Measurements from ENCODE around the gene PPIH.
A peak's percentile ranks its signal among the peaks of the same experiment; 100 is the strongest.
"Not testable (repeated sequence)": the region's sequence is repeated elsewhere in the genome, so short reads cannot be mapped to it uniquely, and the experiment has no call there.

The PPIH gene

GRCh38 chr1:42657981-42658876, at the start of gene PPIH:
Gene PPIH (plus strand): TSS chr1:42658423. CDS start chr1:42658447, 24 bp downstream.
- DNase-seq (ENCODE audit: low spot score) = peak; percentile 99
- peak; percentile 82 for FAIRE-seq

DNA sequence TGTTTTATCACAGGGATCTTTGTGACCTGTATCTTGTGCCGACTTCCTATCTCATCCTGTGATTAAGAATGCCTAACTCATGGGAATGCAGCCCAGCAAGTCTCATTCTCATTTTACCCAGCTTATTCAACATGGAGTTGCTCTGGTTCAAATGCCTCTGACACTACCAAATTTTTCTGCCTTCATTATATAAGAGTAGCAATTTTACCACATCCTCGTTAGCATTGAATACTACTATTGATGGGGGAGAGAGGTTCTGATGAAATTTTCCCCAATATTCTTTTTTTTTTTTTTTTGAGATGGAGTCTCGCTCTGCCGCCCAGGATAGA, 44.5 kb upstream of the PPIH start:
- DNase-seq (ENCODE audit: low spot score) (no peak), FAIRE-seq (no peak)

DNA sequence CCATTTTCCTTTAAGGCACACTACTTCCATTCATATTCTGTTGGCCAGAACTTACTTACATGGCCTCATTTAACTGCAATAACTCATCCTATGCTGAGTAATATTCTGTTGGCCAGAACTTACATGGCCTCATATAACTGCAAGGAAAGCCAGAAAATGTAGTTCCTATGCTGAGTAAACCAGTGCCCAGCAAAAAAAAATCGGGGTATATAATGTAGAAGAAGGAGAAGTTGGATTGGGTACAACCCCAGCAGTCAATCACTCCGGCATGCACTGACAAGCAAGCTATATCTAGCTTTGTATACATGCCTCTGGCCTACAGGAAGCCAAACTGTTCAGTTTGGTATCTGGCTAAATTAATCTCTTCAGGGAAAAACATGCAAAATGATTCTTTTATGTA, 39.4 kb upstream of the PPIH start:
- no peak for DNase-seq (ENCODE audit: low spot score)
- FAIRE-seq = peak; percentile 27

DNA sequence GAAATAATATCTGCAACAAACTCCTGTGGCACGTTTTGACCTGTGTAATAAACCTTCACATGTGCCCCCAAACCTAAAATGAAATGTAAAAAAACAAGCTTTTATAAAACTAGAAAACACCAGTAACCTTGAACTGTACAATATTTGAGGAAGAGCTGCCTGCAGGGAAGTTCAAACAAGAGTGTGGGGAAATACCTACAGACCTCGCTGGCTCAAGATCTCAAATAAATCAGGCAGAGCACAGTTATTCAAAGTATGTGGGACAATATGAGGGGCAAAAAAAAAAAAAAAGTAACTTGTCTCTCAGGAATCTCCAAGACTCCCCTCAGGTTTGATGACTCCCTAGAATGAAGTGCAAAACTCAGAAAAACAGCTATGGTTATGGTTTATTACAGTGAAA, 37.9 kb upstream of the PPIH start:
- DNase-seq (ENCODE audit: low spot score) (no peak), FAIRE-seq (no peak)

DNA sequence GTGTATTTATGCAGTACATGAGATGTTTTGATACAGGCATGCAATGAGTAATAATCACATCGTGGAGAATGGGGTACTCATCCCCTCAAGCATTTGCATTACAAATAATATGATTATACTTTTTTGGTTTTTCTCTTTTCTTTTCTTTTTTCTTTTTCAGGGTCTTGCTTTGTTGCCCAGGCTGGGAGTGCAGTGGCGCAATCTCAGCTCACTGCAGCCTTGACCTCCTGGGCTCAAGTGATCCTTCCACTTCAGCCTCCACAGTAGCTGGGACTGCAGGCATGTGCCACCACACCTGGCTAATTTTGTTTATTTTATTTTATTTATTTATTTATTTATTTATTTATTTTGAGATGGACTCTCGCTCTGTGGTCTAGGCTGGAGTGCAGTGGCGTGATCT, 37.0 kb upstream of the PPIH start:
- FAIRE-seq; DNase-seq (ENCODE audit: low spot score): not testable (repeated sequence)

DNA sequence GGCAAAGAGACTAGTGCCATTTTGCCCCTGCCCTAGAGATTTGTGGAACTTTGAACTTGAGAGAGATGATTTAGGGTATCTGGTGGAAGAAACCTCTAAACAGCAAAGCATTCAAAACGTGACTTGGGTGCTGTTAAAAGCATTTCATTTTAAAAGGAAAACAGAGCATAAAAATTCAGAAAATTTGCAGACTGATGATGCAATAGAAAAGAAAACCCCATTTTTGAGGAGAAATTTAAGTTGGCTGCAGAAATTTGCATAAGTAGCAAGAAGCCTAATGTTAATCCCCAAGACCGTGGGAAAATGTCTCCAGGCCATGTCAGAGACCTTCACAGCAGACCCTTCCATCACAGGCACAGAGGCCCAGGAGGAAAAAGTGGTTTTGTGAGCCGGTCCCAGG, 31.0 kb upstream of the PPIH start:
- not testable (repeated sequence) for FAIRE-seq; DNase-seq (ENCODE audit: low spot score)

GRCh38 chr1:42639116-42639515, 19.1 kb upstream of the PPIH start:
- DNase-seq (ENCODE audit: low spot score) = no peak
- no peak for FAIRE-seq

GRCh38 chr1:42646056-42646455, 12.2 kb upstream of the PPIH start:
- FAIRE-seq (no peak), DNase-seq (ENCODE audit: low spot score) (no peak)

GRCh38 chr1:42657201-42657600, 1.0 kb upstream of the PPIH start:
- FAIRE-seq (no peak), DNase-seq (ENCODE audit: low spot score) (no peak)

DNA sequence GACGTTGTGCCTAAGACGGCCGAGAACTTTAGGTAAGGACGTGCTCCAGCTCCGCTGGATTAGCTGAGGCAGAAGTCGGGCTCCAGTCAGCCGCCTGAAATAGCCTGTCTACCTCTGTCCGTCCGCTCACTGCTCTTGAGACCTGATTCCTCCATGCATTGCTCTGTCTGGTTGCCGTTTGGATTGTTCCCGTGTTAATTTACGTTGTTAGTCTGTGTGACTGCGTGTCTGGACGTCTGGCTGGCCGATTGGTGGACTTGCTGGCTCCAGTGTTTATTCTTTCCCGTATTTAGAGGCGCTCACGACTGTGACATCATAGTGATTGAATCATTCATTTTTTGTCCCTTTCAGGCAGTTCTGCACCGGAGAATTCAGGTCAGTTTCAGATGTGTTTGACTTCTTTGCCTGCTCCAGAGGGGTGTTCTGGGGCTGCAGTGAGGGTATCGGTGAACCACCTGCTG, 684 bp downstream of the PPIH start:
- FAIRE-seq (no peak), DNase-seq (ENCODE audit: low spot score) (no peak)

DNA sequence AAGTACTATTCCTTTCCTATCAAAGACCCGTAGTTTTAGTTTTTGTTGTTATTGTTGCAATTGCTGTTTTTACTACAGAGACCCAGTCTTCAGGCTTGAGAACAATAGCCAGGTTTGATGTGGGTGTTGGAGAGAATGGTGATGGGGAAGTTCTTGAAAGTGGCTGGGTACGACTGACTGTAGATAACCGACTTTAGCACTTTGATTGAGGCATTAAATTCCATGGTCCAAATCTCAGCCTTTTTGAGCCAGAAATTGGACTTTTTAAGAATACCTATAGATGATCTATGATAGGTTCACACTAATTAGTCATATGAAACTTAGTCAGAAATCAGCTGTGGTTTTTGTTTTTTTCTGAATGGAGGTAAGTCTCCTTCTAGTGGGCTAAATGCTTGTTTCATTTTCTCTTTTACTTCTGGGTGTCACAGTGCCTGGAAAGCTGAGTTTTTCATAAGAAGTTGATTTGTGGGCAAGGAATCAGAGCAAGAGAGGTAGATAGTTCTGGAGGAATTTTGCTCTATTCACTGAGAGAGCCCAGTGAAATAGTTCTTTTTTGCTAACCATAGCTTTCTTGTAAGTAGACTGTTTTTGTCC, 2.8 kb downstream of the PPIH start:
- FAIRE-seq = no peak
- no peak for DNase-seq (ENCODE audit: low spot score)

DNA sequence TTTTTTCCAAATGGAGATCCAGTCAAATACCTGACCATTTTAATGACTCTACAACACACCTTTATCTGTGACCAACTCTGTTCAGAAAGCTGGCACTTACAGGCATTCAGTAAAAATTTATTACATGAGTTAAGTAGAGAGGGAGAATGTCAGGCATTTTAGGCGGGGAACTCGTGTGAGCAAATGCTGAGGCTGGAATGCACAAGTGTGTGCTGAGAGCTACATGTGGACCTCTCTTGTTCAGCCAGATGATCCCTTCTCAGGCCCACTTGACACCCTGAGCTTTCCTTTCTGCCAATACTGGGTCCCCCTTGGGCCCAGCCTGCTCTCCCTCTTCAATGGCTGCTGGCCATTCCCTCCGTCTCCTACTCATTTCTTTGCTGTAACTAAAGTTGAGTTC, 11.7 kb downstream of the PPIH start:
- DNase-seq (ENCODE audit: low spot score) = no peak
- no peak for FAIRE-seq

GRCh38 chr1:42670425-42670824, 12.2 kb downstream of the PPIH start:
- no peak for FAIRE-seq
- DNase-seq (ENCODE audit: low spot score) = no peak

DNA sequence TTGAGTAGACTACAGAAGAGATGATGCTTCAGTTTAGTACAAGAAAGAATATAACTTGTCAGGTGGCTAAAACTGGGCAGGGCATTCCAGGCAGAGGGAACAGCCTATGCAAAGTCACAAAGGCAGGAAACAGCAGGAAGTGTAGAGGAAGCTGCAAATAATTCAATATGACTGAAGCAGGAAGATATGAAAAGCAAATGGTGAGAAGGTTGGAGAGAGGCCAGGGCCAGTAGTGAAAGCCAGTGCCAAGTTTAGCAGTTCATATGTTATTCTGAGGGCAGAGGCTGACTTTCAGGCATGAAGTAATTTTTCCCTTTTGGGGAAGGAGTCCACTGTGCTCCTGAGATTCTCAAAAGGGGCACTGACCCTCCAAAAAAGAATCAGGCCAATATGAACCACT, 16.0 kb downstream of the PPIH start:
- FAIRE-seq (no peak), DNase-seq (ENCODE audit: low spot score) (no peak)

- DNase-seq (ENCODE audit: low spot score) (no peak), FAIRE-seq (no peak)
Measured at GRCh38 chr1:42674682-42675081, 16.5 kb downstream of the PPIH start.

DNA sequence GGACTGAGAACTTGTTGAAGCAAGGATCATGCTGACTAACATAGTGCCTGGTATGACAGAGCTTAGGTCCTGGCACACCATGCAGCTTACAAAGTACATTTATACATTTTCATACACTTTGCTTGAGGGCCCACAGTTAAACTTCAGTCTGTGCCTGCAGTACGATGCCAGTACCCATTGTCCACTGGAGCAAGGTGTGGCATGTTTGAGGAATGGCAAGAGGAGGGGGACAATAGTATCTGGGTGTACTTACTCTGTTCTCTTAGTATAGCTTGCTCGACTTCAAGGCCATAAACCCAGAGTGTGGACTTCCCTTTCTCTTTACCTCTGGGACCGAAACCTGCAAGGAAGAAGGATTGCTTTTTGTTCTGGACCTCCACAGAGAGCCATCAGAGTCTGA, 17.2 kb downstream of the PPIH start:
- no peak for DNase-seq (ENCODE audit: low spot score)
- no peak for FAIRE-seq

- DNase-seq (ENCODE audit: low spot score) (no peak), FAIRE-seq (no peak)
Measured at GRCh38 chr1:42676534-42677087, 18.4 kb downstream of the PPIH start.

GRCh38 chr1:42679364-42679983, 21.3 kb downstream of the PPIH start:
- FAIRE-seq (no peak), DNase-seq (ENCODE audit: low spot score) (no peak)

DNA sequence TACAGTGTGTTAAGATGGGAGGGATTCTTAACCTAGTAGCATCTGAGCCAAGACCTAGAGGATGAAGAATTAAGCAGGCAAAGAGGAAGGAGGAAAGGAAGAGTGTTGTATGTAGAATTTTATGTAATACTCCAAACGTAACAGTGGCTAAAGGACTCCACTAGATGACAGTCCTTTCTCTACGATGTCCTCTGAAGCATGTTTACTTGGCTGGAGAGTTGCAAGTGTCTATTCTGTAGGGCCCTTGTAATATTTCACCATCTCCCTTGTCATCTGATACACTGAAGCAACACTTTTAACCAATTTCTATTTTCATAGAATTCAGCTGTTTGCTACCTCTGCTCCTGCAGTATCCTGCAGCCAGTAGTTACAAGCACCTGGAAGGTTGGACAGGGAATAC, 21.8 kb downstream of the PPIH start:
- no peak for FAIRE-seq

DNA sequence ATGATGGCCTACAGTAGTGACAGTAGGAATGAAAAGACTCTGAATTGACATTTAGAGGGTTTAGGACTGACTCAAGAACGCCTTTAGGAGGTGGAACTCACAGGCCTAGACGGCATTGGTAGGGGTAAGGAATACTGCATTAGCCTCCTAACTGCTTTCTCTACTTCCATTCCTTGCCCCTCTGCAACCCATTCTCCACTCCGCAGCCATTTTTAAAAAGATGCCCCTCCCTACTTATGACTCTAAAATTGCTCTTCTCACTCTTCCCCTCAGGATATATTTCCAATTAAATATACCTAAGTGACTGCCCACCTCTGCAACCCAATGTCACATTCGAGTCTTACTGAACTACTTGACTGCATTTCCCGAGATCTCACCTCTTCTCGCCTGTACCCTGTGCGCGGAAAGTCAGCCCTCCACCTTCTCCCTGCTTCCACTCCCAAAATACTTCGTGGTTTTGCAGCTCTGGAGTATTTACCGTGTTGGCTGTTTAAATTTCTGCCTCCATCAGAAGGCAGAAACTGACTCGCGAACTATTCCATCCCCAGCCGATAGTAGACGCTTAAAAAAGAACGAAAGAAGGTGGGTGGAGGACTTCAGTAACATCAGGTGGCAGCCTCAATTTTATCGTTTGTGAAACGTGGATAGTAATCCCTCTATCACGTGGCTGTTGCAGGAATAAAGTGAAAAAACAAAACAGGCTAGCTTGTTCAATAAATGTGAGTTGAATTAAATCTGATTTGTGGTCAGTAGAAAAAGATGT, 22.9 kb downstream of the PPIH start:
- FAIRE-seq = no peak
- peak; percentile 34 for DNase-seq (ENCODE audit: low spot score)

More for the DNA sequence above, 21.8 kb downstream of the PPIH start:
- DNase-seq (ENCODE audit: low spot score) = no peak

DNA sequence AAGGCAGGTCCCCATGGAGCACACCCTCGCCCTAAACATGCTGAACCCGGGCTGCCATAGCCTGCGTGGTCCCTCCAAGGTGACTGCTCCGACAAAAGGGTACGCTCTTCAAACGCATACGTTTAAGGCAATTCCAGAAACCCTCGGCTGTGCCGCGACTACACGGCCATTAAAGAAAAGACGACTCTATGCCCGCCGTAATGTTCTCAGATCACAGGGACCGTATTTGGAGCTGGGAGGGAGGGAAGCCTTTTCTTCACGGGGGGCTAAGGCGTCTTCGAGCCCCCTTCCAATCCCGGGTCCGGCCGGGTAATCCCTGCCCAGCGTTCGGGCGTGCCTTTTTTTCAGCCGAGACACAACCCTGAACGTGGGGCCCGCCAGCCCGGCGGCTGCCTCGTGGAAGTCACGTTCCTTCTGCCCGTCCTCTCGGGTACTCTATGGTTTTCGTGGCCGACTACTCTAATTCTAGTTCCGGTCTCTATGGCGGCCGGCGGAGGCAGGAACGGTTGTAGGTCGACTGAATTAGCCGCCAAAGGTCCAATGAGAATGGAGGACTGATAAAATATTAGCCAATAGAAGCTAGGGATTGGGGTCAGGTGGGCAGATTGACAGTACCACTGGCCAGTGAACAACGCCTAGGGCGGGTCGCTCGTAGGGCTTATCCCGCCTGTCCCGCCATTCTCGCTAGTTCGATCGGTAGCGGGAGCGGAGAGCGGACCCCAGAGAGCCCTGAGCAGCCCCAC, 23.7 kb downstream of the PPIH start, which contains the start of gene YBX1:
Gene YBX1, plus strand, starts transcription at position 678 of the 743 bp plus-strand sequence. CDS start 148 bp downstream, outside the sequence.
- peak; percentile 84 for FAIRE-seq
- peak; percentile 99 for DNase-seq (ENCODE audit: low spot score)
